ENCODE data around the gene SCRT2.
"Not testable (repeated sequence)": the region's sequence is repeated elsewhere in the genome, so short reads cannot be mapped to it uniquely, and the experiment has no call there.

Gene SCRT2

DNA sequence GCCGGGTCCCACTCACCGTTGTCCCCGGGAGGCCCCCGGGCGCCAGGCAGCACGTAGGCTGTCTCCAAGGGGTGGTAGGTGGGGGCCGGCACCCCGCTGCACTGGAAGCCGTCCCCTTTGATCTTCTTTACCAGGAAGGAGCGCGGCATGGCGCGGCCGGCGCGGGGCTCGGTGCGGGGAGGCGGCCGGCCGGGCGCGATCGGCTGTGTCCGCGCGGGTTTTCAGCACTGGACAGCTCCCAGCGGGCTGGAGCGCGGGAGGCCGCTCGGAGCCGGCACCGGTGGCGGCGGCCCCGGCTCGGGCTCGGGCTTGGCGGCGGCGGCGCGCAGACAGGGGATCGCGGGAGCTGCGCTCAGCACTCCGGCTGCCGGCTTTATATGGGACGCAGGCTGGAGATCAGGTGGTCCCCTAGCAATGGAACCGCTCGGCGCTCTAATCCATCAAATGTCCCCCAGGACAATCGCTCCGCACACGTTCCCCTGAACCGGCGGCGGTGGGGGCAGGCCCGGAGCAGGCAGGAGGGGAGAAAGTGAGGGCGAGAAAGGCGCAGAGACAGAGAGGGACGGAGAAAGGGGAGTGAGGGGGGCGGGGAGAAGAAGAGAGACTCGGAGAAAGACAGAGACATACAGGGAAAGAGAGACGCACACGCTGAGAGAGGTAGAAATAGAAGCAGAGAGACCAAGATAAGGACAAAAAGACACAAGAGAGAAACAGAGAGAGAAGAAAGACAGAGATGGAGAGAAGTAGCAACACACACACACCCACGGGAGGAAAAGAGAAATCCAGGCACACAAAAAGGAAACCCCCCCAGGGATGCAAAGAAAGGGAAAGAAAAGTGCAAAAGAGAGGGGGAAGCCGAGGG lies at the start of gene SCRT2:
SCRT2 (minus strand) TSS at position 350 of the 862 bp plus-strand sequence; CDS start at position 149, 201 bp downstream.
- in situ Hi-C loops (cut with HindIII; ENCODE audit: low pct_ligation_motif_present, low sequenced_read_pairs), result no loop called here
- TF ChIP-seq, protein P1, sequence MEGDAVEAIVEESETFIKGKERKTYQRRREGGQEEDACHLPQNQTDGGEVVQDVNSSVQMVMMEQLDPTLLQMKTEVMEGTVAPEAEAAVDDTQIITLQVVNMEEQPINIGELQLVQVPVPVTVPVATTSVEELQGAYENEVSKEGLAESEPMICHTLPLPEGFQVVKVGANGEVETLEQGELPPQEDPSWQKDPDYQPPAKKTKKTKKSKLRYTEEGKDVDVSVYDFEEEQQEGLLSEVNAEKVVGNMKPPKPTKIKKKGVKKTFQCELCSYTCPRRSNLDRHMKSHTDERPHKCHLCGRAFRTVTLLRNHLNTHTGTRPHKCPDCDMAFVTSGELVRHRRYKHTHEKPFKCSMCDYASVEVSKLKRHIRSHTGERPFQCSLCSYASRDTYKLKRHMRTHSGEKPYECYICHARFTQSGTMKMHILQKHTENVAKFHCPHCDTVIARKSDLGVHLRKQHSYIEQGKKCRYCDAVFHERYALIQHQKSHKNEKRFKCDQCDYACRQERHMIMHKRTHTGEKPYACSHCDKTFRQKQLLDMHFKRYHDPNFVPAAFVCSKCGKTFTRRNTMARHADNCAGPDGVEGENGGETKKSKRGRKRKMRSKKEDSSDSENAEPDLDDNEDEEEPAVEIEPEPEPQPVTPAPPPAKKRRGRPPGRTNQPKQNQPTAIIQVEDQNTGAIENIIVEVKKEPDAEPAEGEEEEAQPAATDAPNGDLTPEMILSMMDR (IDR thresholded peaks at IDR 0.05; ENCODE audit: low read depth, low read length, missing control alignments), result no peak
- peak; percentile 38 for DNase-seq
- no peak within 1 kb of the TSS for H3K4me3 ChIP-seq (ENCODE audit: low read depth, low read length)
- H3K27ac ChIP-seq, result no peak within 1 kb of the TSS
- H3K27me3 ChIP-seq (replicated peaks), result peaks cover 45% of the 10 kb centered on the region
- no peaks in the 10 kb centered on the region for H3K36me3 ChIP-seq (replicated peaks)

DNA sequence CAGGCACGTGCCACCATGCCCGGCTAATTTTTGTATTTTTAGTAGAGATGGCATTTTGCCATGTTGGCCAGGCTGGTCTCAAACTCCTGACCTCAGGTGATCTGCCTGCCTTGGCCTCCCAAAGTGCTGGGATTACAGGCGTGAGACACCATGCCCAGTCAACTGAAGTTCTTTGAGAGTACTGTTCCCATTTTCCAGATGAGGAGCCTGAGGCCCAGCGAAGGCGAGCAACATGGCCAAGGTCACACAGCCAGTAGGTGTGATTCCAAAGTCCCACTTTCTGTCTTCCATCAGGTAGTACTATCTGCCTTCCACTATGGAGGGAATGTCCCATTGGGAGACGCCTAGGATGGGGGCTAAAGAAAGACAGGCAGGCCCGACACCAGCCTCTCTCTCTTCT lies 49.2 kb upstream of the SCRT2 start:
- H3K27ac ChIP-seq; in situ Hi-C loops (cut with HindIII; ENCODE audit: low pct_ligation_motif_present, low sequenced_read_pairs); H3K4me3 ChIP-seq (ENCODE audit: low read depth, low read length); H3K36me3 ChIP-seq (replicated peaks); DNase-seq: not testable (repeated sequence)
- H3K27me3 ChIP-seq (replicated peaks), result peaks cover 32% of the 10 kb centered on the region

DNA sequence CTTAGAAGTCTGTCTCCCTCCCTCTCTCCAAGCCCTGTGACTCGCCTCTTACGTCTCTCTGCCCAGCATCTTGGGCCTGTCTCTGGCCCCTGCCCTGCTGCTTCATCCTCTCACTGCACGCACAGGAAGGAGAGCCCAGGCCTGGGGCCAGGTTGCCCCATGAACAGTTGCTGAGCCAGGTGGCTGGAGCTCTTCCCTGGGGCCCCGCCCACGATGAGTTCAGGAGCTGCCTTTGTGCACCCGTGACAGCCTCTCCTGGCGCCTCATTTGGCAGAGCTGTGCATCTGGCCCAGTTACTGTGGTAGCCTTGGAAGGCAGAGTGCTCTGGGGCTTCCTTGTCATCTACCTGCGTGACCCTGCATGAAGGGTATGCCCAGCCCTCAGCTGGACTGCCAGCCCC lies 48.2 kb upstream of the SCRT2 start:
- peaks cover 28% of the 10 kb centered on the region for H3K27me3 ChIP-seq (replicated peaks)

DNA sequence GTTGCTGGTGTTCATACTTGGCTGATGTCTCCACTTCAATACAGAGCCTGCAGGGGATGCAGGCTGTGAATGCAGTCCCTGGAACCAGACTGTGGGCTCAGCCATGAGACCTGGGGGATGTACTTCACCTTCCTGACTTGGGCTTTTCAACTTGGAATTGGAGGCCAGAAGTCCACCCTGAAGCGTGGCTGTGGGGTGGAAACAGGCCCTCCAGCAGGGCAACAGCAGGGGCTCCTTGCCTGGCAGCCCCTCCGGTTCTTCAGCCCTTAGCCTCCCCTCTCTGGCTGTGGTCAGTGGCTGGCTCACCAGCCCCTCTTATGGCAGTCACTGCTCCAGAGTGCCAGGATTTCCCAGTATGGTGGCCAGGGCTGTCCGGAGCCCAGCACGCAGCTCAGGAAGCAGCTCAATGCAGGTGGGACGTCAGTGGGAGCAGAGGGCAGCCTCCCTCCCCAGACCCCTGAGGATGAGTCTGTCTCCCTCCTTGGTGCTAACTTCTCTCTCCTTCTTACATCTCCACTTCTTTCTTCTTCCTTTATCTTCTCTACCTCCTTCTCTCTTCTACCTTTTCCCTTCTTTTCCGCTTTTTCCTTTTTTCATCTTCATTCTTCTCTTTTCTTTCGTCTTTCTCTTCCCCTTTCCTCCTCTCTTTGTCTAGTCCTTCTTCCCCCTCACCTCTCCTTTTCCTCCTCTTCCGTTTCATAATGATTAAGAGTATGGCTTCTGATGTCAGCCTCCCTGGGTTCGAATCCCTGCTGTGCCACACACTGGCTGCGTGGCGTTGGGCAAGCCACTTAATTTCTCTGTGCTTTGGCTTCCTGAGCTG lies 47.4 kb upstream of the SCRT2 start:
- Histone ChIP-seq H3K27ac (no peak overlapping the region), H3K36me3 (replicated peaks) (no peaks in the 10 kb centered on the region), H3K27me3 (replicated peaks) (peaks cover 21% of the 10 kb centered on the region), H3K4me3 (ENCODE audit: low read depth, low read length) (no peak overlapping the region)
- in situ Hi-C loops (cut with HindIII; ENCODE audit: low pct_ligation_motif_present, low sequenced_read_pairs), result no loop called here
- DNase-seq, result no peak
- TF ChIP-seq, protein P1 (IDR thresholded peaks at IDR 0.05; ENCODE audit: low read depth, low read length, missing control alignments), result no peak

More for the DNA sequence above, 48.2 kb upstream of the SCRT2 start:
- DNase-seq, result no peak
- H3K36me3 ChIP-seq (replicated peaks), result no peaks in the 10 kb centered on the region
- TF ChIP-seq, protein P1 (IDR thresholded peaks at IDR 0.05; ENCODE audit: low read depth, low read length, missing control alignments), result no peak
- H3K27ac ChIP-seq, result no peak overlapping the region
- H3K4me3 ChIP-seq (ENCODE audit: low read depth, low read length), result no peak overlapping the region
- in situ Hi-C loops (cut with HindIII; ENCODE audit: low pct_ligation_motif_present, low sequenced_read_pairs), result no loop called here

DNA sequence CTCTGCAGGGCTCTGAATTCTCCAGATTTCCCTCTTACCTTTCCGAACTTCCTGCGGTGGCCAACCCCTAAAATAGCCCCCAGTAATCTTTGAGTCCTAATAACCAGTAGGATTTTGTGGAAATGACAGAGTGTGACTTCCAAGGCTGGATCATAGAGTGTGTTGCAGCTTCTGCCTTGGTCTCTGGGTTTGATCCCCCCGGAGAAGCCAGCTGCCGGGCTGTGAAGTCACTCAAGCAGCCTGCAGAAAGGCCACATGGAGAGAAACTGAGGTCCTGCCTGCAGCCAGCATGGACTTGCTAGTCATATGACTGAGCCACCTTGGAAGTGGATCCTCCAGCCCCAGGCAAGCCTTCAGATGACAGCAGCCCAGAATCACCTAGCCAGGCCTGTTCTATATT lies 46.3 kb upstream of the SCRT2 start:
- no peak overlapping the region for H3K4me3 ChIP-seq (ENCODE audit: low read depth, low read length)
- TF ChIP-seq, protein P1 (IDR thresholded peaks at IDR 0.05; ENCODE audit: low read depth, low read length, missing control alignments), result no peak
- no peak overlapping the region for H3K27ac ChIP-seq
- peaks cover 13% of the 10 kb centered on the region for H3K27me3 ChIP-seq (replicated peaks)
- in situ Hi-C loops (cut with HindIII; ENCODE audit: low pct_ligation_motif_present, low sequenced_read_pairs), result no loop called here
- no peaks in the 10 kb centered on the region for H3K36me3 ChIP-seq (replicated peaks)
- no peak for DNase-seq

DNA sequence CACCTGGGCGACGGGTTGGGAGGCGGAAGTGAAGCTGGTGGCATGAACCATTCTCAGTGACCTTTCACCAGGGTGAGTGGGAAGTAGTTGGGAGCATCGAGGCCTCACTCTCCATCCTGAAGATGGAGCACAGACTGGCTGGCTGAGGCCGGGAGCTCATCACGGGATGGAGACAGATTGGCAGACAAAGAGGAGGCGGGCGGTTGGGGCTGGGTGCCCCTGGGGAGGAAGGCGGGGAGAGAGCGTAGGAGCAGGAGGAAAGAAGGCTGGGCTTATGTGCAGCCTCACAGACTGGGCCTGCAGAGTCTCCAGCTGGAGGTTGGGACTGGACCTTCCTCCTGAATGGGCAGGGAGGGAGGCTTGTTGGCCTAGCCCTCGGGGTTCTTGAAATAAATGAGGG lies 44.2 kb upstream of the SCRT2 start:
- in situ Hi-C loops (cut with HindIII; ENCODE audit: low pct_ligation_motif_present, low sequenced_read_pairs), result no loop called here
- TF ChIP-seq, protein P1 (IDR thresholded peaks at IDR 0.05; ENCODE audit: low read depth, low read length, missing control alignments), result no peak
- DNase-seq, result no peak
- no peak overlapping the region for H3K4me3 ChIP-seq (ENCODE audit: low read depth, low read length)
- no peak overlapping the region for H3K27ac ChIP-seq
- H3K27me3 ChIP-seq (replicated peaks), result peaks cover 4% of the 10 kb centered on the region
- no peaks in the 10 kb centered on the region for H3K36me3 ChIP-seq (replicated peaks)

Data from brain microvascular endothelial cell (primary cell).